Brain microvascular endothelial cell (primary cell): ENCODE data around the gene RGS9BP.
"Not testable (repeated sequence)": the region's sequence is repeated elsewhere in the genome, so short reads cannot be mapped to it uniquely, and the experiment has no call there.

Experiments used
- DNase-seq: peaks from one replicate; pipeline ENCODE4 v3.0.0-alpha.2; 2020
- H3K27ac ChIP-seq: fragments of 250-450 bp; sonication (Bioruptor Pico); 2 replicates; pipeline ENCODE4 v1.5.1; 2020; ENCODE audit warnings: mild to moderate bottlenecking, moderate library complexity
- H3K27me3 ChIP-seq: fragments of 250-450 bp; sonication (Bioruptor Pico); replicated peaks from 2 replicates; pipeline ENCODE4 v1.5.1; 2020; ENCODE audit warnings: mild to moderate bottlenecking
- H3K36me3 ChIP-seq: fragments of 250-450 bp; sonication (Bioruptor Pico); replicated peaks from 2 replicates; pipeline ENCODE4 v1.5.1; 2020; ENCODE audit warnings: mild to moderate bottlenecking
- H3K4me3 ChIP-seq: 2 replicates; pipeline ENCODE4 v1.5.1; 2011; ENCODE audit warnings: low read depth, mild to moderate bottlenecking, control low read depth, low read length, moderate library complexity
- CTCF ChIP-seq: IDR thresholded peaks from 2 replicates; pipeline ENCODE4 v1.5.1; 2011; ENCODE audit warnings: low read depth, mild to moderate bottlenecking, moderate library complexity, low read length, control low read depth, inconsistent platforms; ENCODE audit errors: missing control alignments
- in situ Hi-C: cut with HindIII; loops from 2 replicates; pipeline ENCODE4 v1.10.0; 2017; ENCODE audit warnings: low sequenced_read_pairs, low pct_ligation_motif_present

Gene RGS9BP

GRCh38 chr19:32688311-32688710 is 12.7 kb downstream of the RGS9BP start:
- Histone ChIP-seq H3K4me3 (no peak overlapping the region), H3K36me3 (no peaks in the 10 kb centered on the region), H3K27me3 (no peaks in the 10 kb centered on the region), H3K27ac (no peak overlapping the region)
- in situ Hi-C loops = no loop called here
- no peak for DNase-seq
- TF ChIP-seq CTCF = no peak

- in situ Hi-C loops = no loop called here
- Histone ChIP-seq H3K36me3 (no peaks in the 10 kb centered on the region), H3K27me3 (no peaks in the 10 kb centered on the region), H3K27ac (peak within 1 kb of the TSS; percentile 75), H3K4me3 (peak within 1 kb of the TSS; percentile 58)
- DNase-seq = peak; percentile 79
- TF ChIP-seq CTCF = no peak
Observed at GRCh38 chr19:32691291-32691951, 15.8 kb downstream of the RGS9BP start, which contains the start of gene NUDT19. NUDT19 (plus strand) TSS chr19:32691821; CDS start chr19:32691961, 140 bp downstream.

GRCh38 chr19:32691952-32692726 is 16.5 kb downstream of the RGS9BP start:
- no peak for TF ChIP-seq CTCF
- DNase-seq = peak; percentile 48
- Histone ChIP-seq H3K4me3 (peak overlapping the region; percentile 58), H3K27me3 (no peaks in the 10 kb centered on the region), H3K27ac (peak overlapping the region; percentile 75), H3K36me3 (no peaks in the 10 kb centered on the region)
- in situ Hi-C loops = no loop called here

- in situ Hi-C loops = no loop called here
- TF ChIP-seq CTCF = no peak
- H3K36me3 ChIP-seq = peaks cover 3% of the 10 kb centered on the region
- H3K27me3 ChIP-seq = no peaks in the 10 kb centered on the region
- H3K27ac ChIP-seq = peak overlapping the region; percentile 75
- peak overlapping the region; percentile 58 for H3K4me3 ChIP-seq
- no peak for DNase-seq
Observed at GRCh38 chr19:32692727-32693061, 17.0 kb downstream of the RGS9BP start.

- H3K36me3 ChIP-seq, in situ Hi-C loops, H3K27me3 ChIP-seq, H3K27ac ChIP-seq, DNase-seq, H3K4me3 ChIP-seq: not testable (repeated sequence)
Observed at GRCh38 chr19:32693151-32694108, 17.8 kb downstream of the RGS9BP start.

- H3K4me3 ChIP-seq, H3K27me3 ChIP-seq, H3K36me3 ChIP-seq, in situ Hi-C loops, H3K27ac ChIP-seq, DNase-seq: not testable (repeated sequence)
Observed at GRCh38 chr19:32694316-32694715, 18.7 kb downstream of the RGS9BP start.

GRCh38 chr19:32694851-32695250 is 19.2 kb downstream of the RGS9BP start:
- in situ Hi-C loops = not testable (repeated sequence)

GRCh38 chr19:32695506-32695905 is 19.9 kb downstream of the RGS9BP start:
- in situ Hi-C loops, H3K27ac ChIP-seq, H3K4me3 ChIP-seq, H3K27me3 ChIP-seq, DNase-seq: not testable (repeated sequence)
- H3K36me3 ChIP-seq = peaks cover 11% of the 10 kb centered on the region

More at GRCh38 chr19:32694851-32695250, 19.2 kb downstream of the RGS9BP start:
- peaks cover 10% of the 10 kb centered on the region for H3K36me3 ChIP-seq
- not testable (repeated sequence) for H3K4me3 ChIP-seq, DNase-seq, H3K27me3 ChIP-seq, H3K27ac ChIP-seq

GRCh38 chr19:32696771-32697170 is 21.1 kb downstream of the RGS9BP start:
- DNase-seq, H3K27ac ChIP-seq, H3K27me3 ChIP-seq, in situ Hi-C loops, H3K4me3 ChIP-seq: not testable (repeated sequence)
- peaks cover 15% of the 10 kb centered on the region for H3K36me3 ChIP-seq
